Measurements from ENCODE around the gene ADORA2A.

Gene ADORA2A

DNA sequence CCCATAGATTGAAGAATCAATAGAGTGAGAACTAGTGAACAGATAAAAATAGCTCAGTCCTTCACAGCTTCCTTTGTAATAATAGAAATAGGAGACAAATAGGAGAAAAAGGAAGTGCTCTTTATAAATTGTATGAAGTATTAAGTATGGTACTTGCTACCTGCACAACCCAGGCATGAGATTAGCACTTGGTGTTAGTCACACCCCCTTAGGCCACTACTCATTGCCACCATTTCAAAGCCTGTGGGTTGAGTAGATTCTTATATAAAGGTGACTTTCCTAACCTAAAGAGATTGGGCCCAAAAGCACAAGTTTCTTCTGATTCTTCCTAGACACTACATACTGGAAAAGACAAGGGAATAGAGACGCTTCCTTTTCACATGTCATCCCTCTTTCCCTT, 37.7 kb upstream of the ADORA2A start:
- TF ChIP-seq, protein P1, sequence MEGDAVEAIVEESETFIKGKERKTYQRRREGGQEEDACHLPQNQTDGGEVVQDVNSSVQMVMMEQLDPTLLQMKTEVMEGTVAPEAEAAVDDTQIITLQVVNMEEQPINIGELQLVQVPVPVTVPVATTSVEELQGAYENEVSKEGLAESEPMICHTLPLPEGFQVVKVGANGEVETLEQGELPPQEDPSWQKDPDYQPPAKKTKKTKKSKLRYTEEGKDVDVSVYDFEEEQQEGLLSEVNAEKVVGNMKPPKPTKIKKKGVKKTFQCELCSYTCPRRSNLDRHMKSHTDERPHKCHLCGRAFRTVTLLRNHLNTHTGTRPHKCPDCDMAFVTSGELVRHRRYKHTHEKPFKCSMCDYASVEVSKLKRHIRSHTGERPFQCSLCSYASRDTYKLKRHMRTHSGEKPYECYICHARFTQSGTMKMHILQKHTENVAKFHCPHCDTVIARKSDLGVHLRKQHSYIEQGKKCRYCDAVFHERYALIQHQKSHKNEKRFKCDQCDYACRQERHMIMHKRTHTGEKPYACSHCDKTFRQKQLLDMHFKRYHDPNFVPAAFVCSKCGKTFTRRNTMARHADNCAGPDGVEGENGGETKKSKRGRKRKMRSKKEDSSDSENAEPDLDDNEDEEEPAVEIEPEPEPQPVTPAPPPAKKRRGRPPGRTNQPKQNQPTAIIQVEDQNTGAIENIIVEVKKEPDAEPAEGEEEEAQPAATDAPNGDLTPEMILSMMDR (IDR thresholded peaks at IDR 0.05; ENCODE audit: borderline replicate concordance, insufficient read depth, low read depth, low read length) = no peak
- H3K4me3 ChIP-seq (ENCODE audit: low read depth, low read length) = no peak overlapping the region

DNA sequence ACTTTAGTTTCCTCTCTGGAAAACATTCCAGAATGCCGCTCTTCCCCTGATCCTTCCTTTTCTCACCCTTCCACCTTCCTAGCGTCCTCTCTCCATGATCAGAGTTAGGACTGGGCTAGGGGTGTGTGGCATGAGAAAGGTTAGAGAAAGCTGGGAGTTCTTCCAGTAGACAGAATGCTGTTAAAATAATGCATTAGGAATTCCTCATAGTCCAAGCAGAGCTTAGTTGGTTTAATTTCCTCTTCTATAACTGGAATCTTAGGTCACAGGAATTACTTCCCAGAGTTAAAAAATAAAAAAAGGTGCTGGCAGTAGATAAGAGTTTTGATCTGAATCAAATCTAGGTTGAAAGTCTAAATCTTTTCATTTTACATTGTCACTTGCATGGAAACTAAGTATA, 37.2 kb upstream of the ADORA2A start:
- TF ChIP-seq, protein P1 (IDR thresholded peaks at IDR 0.05; ENCODE audit: borderline replicate concordance, insufficient read depth, low read depth, low read length) = no peak

DNA sequence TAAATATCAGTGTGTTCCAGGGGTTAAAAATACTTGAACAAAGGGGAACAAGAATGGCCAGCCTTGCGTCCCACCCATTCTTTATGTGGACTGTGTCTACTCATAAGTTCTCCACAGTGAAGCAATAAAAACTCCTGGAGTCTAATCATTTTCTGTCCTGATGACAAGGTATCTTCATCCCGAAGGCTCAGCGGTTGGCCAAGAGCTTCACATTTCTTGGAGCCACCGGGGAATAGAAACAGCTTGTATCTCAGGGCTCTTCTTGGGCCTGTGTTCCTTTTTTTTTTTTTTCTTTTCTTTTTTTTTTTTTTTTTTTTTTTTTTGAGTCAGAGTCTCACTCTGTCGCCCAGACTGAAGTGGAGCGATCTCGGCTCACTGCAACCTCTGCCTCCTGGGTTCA, 36.8 kb upstream of the ADORA2A start:
- TF ChIP-seq, protein P1 (IDR thresholded peaks at IDR 0.05; ENCODE audit: borderline replicate concordance, insufficient read depth, low read depth, low read length) = no peak
- H3K4me3 ChIP-seq (ENCODE audit: low read depth, low read length) = no peak overlapping the region

More for the DNA sequence above, 37.2 kb upstream of the ADORA2A start:
- no peak overlapping the region for H3K4me3 ChIP-seq (ENCODE audit: low read depth, low read length)

DNA sequence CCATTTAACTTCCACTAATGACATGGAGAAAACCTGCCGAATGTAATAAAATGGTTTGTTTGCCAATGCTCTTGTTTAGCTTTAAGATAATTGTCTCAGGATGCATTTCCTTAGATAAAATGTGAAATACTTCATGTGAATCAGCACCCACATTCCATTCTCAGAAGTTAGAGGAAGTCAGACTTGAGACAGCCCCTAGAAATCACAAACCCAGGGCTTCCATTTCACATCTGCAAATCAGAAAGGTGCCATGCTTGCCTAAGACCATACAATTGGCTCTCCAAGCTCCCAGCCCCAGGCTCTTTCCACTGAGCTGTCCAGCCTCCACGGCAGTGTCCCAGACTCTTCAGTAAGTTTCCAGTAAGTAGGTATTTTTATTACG, 35.6 kb upstream of the ADORA2A start:
- TF ChIP-seq, protein P1 (IDR thresholded peaks at IDR 0.05; ENCODE audit: borderline replicate concordance, insufficient read depth, low read depth, low read length) = no peak
- no peak overlapping the region for H3K4me3 ChIP-seq (ENCODE audit: low read depth, low read length)

DNA sequence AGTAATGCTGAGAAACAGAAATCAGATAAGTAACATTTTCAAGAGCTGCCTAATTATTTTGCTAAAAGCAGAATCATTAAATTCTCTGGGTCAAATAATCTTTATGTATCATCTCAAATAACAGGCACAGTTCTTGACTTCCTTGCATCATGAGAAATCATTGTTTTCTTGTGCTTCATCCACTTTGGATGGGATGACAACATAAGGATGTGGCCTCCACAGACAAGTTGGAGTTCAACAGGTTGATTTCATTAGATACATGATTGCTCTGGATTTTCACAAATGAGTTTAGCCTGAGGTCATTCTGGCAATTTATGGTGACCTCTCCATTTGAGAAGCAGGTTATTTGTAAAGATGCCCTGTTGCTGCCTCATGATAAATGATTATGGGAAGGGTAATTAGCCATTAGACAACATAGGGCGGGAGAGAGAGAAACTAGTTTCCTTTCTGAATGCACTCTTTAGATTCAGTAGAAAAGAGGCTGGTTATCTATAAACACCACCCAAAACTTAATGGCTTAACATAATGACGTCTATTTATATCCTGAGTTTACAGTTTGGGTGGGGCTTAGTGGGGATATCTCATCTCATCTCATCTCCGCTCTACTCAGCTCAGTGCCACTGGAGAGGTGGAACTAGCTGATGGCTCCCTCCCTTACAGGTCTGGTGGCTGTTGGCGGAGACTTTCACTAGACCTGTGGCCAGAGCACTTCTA, 35.0 kb upstream of the ADORA2A start:
- H3K4me3 ChIP-seq (ENCODE audit: low read depth, low read length) = no peak overlapping the region
- TF ChIP-seq, protein P1 (IDR thresholded peaks at IDR 0.05; ENCODE audit: borderline replicate concordance, insufficient read depth, low read depth, low read length) = no peak

DNA sequence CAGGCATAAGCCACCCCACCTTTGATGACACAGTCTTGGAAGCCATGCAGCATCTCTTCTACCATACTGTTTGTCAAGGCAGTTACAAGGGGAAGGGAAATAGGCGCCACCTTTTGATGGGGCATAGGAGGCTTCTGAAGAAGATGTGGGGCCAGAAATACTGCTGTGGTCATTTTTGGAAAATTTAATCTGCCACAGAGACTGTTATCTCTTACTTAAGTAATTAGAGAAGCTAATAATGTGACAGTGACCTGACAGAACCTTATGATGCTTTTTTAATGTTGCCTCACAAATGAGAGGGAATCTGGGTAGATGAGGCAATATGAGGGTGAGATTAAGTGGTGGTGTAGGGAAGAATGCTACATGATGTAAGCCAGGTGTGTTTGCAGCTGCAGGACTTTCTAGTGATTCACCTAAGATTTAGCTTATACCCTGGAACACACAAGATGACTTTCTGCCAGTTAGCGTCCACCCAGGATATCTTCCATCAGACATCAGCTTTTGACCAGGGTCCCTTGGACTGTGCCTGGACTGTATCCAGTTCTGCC, 34.3 kb upstream of the ADORA2A start:
- no peak overlapping the region for H3K4me3 ChIP-seq (ENCODE audit: low read depth, low read length)
- TF ChIP-seq, protein P1 (IDR thresholded peaks at IDR 0.05; ENCODE audit: borderline replicate concordance, insufficient read depth, low read depth, low read length) = no peak

DNA sequence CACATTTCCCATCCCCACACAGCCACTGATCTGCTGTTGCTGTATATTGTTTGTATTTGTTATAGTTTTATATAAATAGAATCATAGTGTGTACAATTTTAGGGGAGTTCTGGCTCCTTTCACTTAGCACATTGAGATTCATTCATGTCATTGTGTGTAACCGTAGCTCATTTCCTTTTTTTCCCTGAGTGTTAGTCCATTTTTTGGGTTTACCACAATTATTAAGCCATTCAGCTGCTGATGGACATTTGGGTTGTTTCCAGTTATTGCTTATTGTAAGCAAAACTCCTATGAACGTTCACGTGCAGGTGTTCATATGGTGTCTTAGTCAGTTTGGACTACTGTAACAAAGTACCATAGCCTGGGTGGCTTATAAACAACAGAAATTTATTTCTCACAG, 33.6 kb upstream of the ADORA2A start:
- H3K4me3 ChIP-seq (ENCODE audit: low read depth, low read length) = no peak overlapping the region
- TF ChIP-seq, protein P1 (IDR thresholded peaks at IDR 0.05; ENCODE audit: borderline replicate concordance, insufficient read depth, low read depth, low read length) = no peak

All from GM12875 (cell line).